Testis (tissue), 3 donors: ENCODE results near the gene SRGAP1. TPM values are rescaled to one million over a fixed set of nuclear protein-coding genes. Genes with fewer than 3 reads are reported as not detected.
"Not testable (repeated sequence)": the region's sequence is repeated elsewhere in the genome, so short reads cannot be mapped to it uniquely, and the experiment has no call there.

Experiments used
- DNase-seq: peaks from one replicate; pipeline ENCODE4 v3.0.0-alpha.2; 2019
- H3K27ac ChIP-seq, 2 donors: fragments of 200-600 bp; sonication (generic); one replicate each; pipeline ENCODE4 v1.5.1; 2019
- H3K27me3 ChIP-seq: fragments of 200-600 bp; sonication (generic); one replicate; pipeline ENCODE4 v1.5.1; 2019
- H3K36me3 ChIP-seq: fragments of 200-600 bp; sonication (generic); one replicate; pipeline ENCODE4 v1.5.1; 2017; ENCODE audit warnings: low read depth; ENCODE audit errors: missing control alignments
- H3K4me1 ChIP-seq: fragments of 200-600 bp; sonication (generic); one replicate; pipeline ENCODE4 v1.5.1; 2019
- H3K4me3 ChIP-seq, 2 donors: fragments of 200-600 bp; sonication (generic); one replicate each; pipeline ENCODE4 v1.5.1; 2017 to 2019
- H3K9me3 ChIP-seq: fragments of 200-600 bp; sonication (generic); one replicate; pipeline ENCODE4 v1.5.1; 2017
- POLR2A ChIP-seq: fragments of 450-650 bp; IDR thresholded peaks from one replicate; pipeline ENCODE4 v1.6.1; 2017; ENCODE audit warnings: antibody characterized with exemption, mild to moderate bottlenecking, moderate library complexity
- WGBS, 2 donors: methylation state at CpG; one replicate each; pipeline ENCODE4 v1.1.5; 2018; 5-methylcytosine and 5-hydroxymethylcytosine counted together
- intact Hi-C: fragments of 100-400 bp; cut with DNase I; formaldehyde crosslinking; loops from one replicate; pipeline ENCODE4 v1.15.1; 2023; ENCODE audit warnings: low total_unique reads
- polyA plus RNA-seq: library from polyadenylated mRNA; stranded (reverse); fragments of 350-450 nt; fragmentation: Illumina TruSeq; extraction: RNeasy Lipid Tissue Mini Kit (QIAGEN cat#74804); gene quantifications from one replicate; pipeline ENCODE4 v1.2.3, GENCODE V29; 2014; ENCODE audit warnings: low read depth, low replicate concordance; ENCODE audit not compliant: insufficient read depth
- total RNA-seq, 2 donors: library from RNA; depleted of rRNA; stranded (reverse); fragments of >200 nt; gene quantifications; one replicate each; pipeline ENCODE4 v1.2.3, GENCODE V29; 2016
- TF ChIP-seq, protein P1 (sequence below), 3 experiments: fragments of 450-650 bp in 2 of 3; fragments of 200-600 bp in 1 of 3; sonication (generic) in 1 of 3; IDR thresholded peaks; one replicate each; pipeline ENCODE4 v1.5.1; 2016 to 2019; ENCODE audit warnings: antibody characterized with exemption in 3 of 3, mild to moderate bottlenecking in 2 of 3, moderate library complexity in 1 of 3

SRGAP1 gene
- total and polyA plus RNA-seq, 3 donors from 2014 or later, result 9.4 to 47.2 (median 26.9) TPM

DNA sequence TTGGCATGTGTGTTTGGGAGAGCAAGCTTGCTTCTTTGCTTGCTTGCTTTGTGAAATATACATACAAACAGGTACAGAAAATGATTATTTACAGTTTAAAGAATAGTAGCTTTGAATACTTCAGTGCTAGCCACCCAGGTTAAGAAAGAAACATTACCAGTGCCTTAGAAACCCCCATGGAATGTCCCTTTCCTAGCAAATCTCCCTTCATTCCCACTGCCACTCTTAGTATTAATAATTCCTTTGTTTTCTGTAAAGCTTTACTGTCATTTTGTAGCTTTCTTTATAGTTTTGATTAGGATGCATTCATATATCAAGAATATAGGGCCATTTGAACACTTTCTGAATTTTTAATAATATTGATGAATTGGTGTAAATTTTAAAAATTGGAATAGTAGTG, 9.5 kb downstream of the SRGAP1 start:
- Histone ChIP-seq H3K36me3 (no peaks in the 10 kb centered on the region), H3K4me3 (no peak overlapping the region), H3K9me3 (no peaks in the 10 kb centered on the region), H3K4me1 (no peaks in the 10 kb centered on the region), H3K27ac (no peak overlapping the region), H3K27me3 (no peaks in the 10 kb centered on the region)
- intact Hi-C loops, result no loop called here
- no peak for TF ChIP-seq POLR2A
- TF ChIP-seq, protein P1, sequence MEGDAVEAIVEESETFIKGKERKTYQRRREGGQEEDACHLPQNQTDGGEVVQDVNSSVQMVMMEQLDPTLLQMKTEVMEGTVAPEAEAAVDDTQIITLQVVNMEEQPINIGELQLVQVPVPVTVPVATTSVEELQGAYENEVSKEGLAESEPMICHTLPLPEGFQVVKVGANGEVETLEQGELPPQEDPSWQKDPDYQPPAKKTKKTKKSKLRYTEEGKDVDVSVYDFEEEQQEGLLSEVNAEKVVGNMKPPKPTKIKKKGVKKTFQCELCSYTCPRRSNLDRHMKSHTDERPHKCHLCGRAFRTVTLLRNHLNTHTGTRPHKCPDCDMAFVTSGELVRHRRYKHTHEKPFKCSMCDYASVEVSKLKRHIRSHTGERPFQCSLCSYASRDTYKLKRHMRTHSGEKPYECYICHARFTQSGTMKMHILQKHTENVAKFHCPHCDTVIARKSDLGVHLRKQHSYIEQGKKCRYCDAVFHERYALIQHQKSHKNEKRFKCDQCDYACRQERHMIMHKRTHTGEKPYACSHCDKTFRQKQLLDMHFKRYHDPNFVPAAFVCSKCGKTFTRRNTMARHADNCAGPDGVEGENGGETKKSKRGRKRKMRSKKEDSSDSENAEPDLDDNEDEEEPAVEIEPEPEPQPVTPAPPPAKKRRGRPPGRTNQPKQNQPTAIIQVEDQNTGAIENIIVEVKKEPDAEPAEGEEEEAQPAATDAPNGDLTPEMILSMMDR (IDR thresholded peaks at IDR 0.05), result no peak
- DNase-seq, result no peak

- H3K27me3 ChIP-seq, result no peaks in the 10 kb centered on the region
- no peaks in the 10 kb centered on the region for H3K4me1 ChIP-seq
- no peaks in the 10 kb centered on the region for H3K9me3 ChIP-seq
- intact Hi-C loops, result no loop called here
- TF ChIP-seq, protein P1 (IDR thresholded peaks at IDR 0.05), result no peak
- no peak for TF ChIP-seq POLR2A
- no peak overlapping the region for H3K4me3 ChIP-seq
- 94 to 97% methylated on average over 3 of the region's 3 CpGs for WGBS, 2 donors
- DNase-seq, result no peak
- H3K27ac ChIP-seq, result no peak overlapping the region
- H3K36me3 ChIP-seq, result no peaks in the 10 kb centered on the region
Observed at GRCh38 chr12:63855299-63855698, 10.8 kb downstream of the SRGAP1 start.

DNA sequence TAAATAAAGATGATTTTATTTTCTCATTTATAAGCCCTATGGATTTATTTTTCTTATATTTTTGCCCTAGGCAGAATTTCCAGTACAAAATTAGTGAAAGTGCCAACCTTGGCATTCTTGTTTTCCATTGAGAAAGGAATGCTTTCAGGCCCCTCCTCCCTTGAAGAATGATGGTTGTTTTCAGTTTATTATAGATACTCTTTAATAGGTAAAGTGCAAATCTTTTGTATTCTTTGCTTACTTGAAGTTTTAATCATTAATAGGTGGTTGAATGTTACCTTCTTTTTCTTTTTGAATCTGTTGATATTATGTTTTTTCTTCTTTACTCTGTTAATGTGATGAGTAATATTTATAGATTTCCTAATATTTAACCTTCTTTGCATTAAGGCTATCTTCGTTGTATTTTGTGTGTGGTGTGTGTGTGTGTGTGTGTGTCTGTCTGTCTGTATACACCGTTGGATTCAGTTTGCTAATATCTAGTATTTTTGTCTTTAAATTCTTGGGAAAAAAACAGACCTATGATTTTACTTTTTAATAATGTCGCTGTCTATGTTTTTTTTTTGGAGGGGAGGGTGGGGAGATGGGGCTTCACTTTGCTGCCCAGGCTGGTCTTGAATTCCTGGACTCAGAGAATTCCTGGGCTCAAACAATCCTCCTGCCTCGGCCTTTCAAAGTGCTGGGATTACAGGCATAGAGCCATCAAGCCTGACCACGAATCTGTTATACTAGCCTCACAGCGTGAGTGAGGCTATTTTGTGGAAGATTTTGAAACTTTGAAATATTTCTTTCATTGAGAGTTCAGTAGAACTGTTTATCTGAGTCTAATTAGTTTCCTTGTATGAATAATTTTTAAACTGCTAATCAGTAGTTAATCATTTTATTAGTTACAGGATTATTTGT, 13.5 kb downstream of the SRGAP1 start:
- intact Hi-C loops, result no loop called here
- WGBS, 2 donors, result 63 to 80% methylated on average over 6 of the region's 6 CpGs
- no peaks in the 10 kb centered on the region for H3K36me3 ChIP-seq
- no peak overlapping the region for H3K27ac ChIP-seq
- H3K9me3 ChIP-seq, result no peaks in the 10 kb centered on the region
- no peak overlapping the region for H3K4me3 ChIP-seq
- TF ChIP-seq, protein P1 (IDR thresholded peaks at IDR 0.05), result no peak
- no peak for TF ChIP-seq POLR2A
- no peak for DNase-seq
- H3K4me1 ChIP-seq, result no peaks in the 10 kb centered on the region
- no peaks in the 10 kb centered on the region for H3K27me3 ChIP-seq

GRCh38 chr12:63859880-63860279, 15.4 kb downstream of the SRGAP1 start:
- H3K4me3 ChIP-seq, H3K27ac ChIP-seq, intact Hi-C loops, H3K4me1 ChIP-seq, H3K27me3 ChIP-seq, H3K36me3 ChIP-seq, H3K9me3 ChIP-seq, DNase-seq: not testable (repeated sequence)
- 96 to 100% methylated on average over 2 of the region's 2 CpGs for WGBS, 2 donors

- Histone ChIP-seq H3K36me3 (no peaks in the 10 kb centered on the region), H3K4me3 (no peak overlapping the region), H3K9me3 (no peaks in the 10 kb centered on the region), H3K27me3 (no peaks in the 10 kb centered on the region), H3K4me1 (no peaks in the 10 kb centered on the region), H3K27ac (peak overlapping the region in 1 of 2 donors; percentile 8)
- WGBS, 2 donors, result 70 to 83% methylated on average over 6 of the region's 6 CpGs
- DNase-seq, result peak; percentile 79
- intact Hi-C loops, result no loop called here
- TF ChIP-seq, protein P1 (IDR thresholded peaks at IDR 0.05), result no peak
- no peak for TF ChIP-seq POLR2A
Observed at GRCh38 chr12:63862187-63862968, 17.9 kb downstream of the SRGAP1 start.
